Measurements from ENCODE around the gene ACSL6. TPM values are rescaled to one million over a fixed set of nuclear protein-coding genes. Genes with fewer than 3 reads are reported as not detected.

ACSL6 gene
- total RNA-seq, 1 experiment from 2014 or later, result 4.8 TPM

GRCh38 chr5:131916481-131916880, 95.0 kb downstream of the ACSL6 start:
- Mint-ChIP-seq H3K4me1 (no peaks in the 10 kb centered on the region), H3K36me3 (no peaks in the 10 kb centered on the region), H3K27ac (no peak overlapping the region), H3K4me3 (no peak overlapping the region), H3K9me3 (peaks cover 7% of the 10 kb centered on the region), H3K27me3 (ENCODE audit: low read depth) (no peaks in the 10 kb centered on the region)
- ATAC-seq (no peak), DNase-seq (ENCODE audit: low spot score) (no peak)
- TF ChIP-seq SMAD4 (CRISPR knock-in tag; IDR thresholded peaks at IDR 0.05) (no peak), TCF7 (CRISPR knock-in tag; IDR thresholded peaks at IDR 0.05; ENCODE audit: low read depth) (no peak), CREM (CRISPR knock-in tag; IDR thresholded peaks at IDR 0.05) (no peak), ZNF138 (CRISPR knock-in tag; conservative IDR thresholded peaks at IDR 0.05) (no peak), KAT7 (CRISPR knock-in tag; IDR thresholded peaks at IDR 0.05; ENCODE audit: borderline replicate concordance) (no peak), JUN (CRISPR knock-in tag; IDR thresholded peaks at IDR 0.05) (no peak), FOXP4 (CRISPR knock-in tag; IDR thresholded peaks at IDR 0.05) (no peak), ATF6 (CRISPR knock-in tag; IDR thresholded peaks at IDR 0.05) (no peak), TEAD1 (CRISPR knock-in tag; IDR thresholded peaks at IDR 0.05) (no peak), PRDM15 (CRISPR knock-in tag; IDR thresholded peaks at IDR 0.05) (no peak), ESRRA (CRISPR knock-in tag; IDR thresholded peaks at IDR 0.05; ENCODE audit: borderline replicate concordance) (no peak), NFYB (CRISPR knock-in tag; conservative IDR thresholded peaks at IDR 0.05; ENCODE audit: low read depth) (no peak), TP53 (CRISPR knock-in tag; IDR thresholded peaks at IDR 0.05) (no peak), ZNF232 (CRISPR knock-in tag; IDR thresholded peaks at IDR 0.05) (no peak), NFE2L1 (CRISPR knock-in tag; IDR thresholded peaks at IDR 0.05) (no peak), E2F5 (CRISPR knock-in tag; IDR thresholded peaks at IDR 0.05) (no peak), USF2 (CRISPR knock-in tag; IDR thresholded peaks at IDR 0.05) (no peak)
- CTCF ChIA-PET, result no interaction called here
- POLR2A ChIA-PET, result no interaction called here

- H3K4me3 Mint-ChIP-seq, result no peak overlapping the region
- ATAC-seq, result no peak
- H3K27ac Mint-ChIP-seq, result no peak overlapping the region
- ChIA-PET CTCF (no interaction called here), POLR2A (no interaction called here)
- no peaks in the 10 kb centered on the region for H3K4me1 Mint-ChIP-seq
- DNase-seq (ENCODE audit: low spot score), result no peak
- peaks cover 9% of the 10 kb centered on the region for H3K9me3 Mint-ChIP-seq
- no peaks in the 10 kb centered on the region for H3K36me3 Mint-ChIP-seq
- H3K27me3 Mint-ChIP-seq (ENCODE audit: low read depth), result no peaks in the 10 kb centered on the region
- TF ChIP-seq ATF6 (CRISPR knock-in tag; IDR thresholded peaks at IDR 0.05), result no peak
- TF ChIP-seq STAT6 (CRISPR knock-in tag; conservative IDR thresholded peaks at IDR 0.05; ENCODE audit: low read depth), result no peak
These were observed 97.0 kb downstream of the ACSL6 start for GRCh38 chr5:131914472-131914871.
